HS-5 (cell line): ENCODE data around the gene TCERG1L.

ENCODE experiments used
- DNase-seq: peaks from one replicate; pipeline ENCODE4 v3.0.0-alpha.2; 2012; ENCODE audit warnings: low read depth

The TCERG1L gene

GRCh38 chr10:131124945-131125344, 186.6 kb downstream of the TCERG1L start:
- no peak for DNase-seq

GRCh38 chr10:131123496-131123895, 188.0 kb downstream of the TCERG1L start:
- DNase-seq = no peak

GRCh38 chr10:131121511-131122035, 189.9 kb downstream of the TCERG1L start:
- DNase-seq = no peak

GRCh38 chr10:131119626-131120355, 191.7 kb downstream of the TCERG1L start:
- no peak for DNase-seq

GRCh38 chr10:131117416-131118212, 193.9 kb downstream of the TCERG1L start:
- DNase-seq = no peak

- no peak for DNase-seq
These were observed 194.5 kb downstream of the TCERG1L start for GRCh38 chr10:131116991-131117375.

GRCh38 chr10:131116216-131116990, 195.1 kb downstream of the TCERG1L start:
- no peak for DNase-seq

- DNase-seq = no peak
These were observed 195.7 kb downstream of the TCERG1L start for GRCh38 chr10:131115801-131116200.

- no peak for DNase-seq
These were observed 196.2 kb downstream of the TCERG1L start for GRCh38 chr10:131115321-131115720.

GRCh38 chr10:131114846-131115245, 196.7 kb downstream of the TCERG1L start:
- no peak for DNase-seq

GRCh38 chr10:131113709-131114291, 197.7 kb downstream of the TCERG1L start:
- no peak for DNase-seq

- DNase-seq = no peak
These were observed 198.4 kb downstream of the TCERG1L start for GRCh38 chr10:131113165-131113564.

GRCh38 chr10:131112691-131113090, 198.8 kb downstream of the TCERG1L start:
- no peak for DNase-seq

- DNase-seq = no peak
These were observed 199.9 kb downstream of the TCERG1L start for GRCh38 chr10:131111471-131112080.

- no peak for DNase-seq
These were observed 200.5 kb downstream of the TCERG1L start for GRCh38 chr10:131111007-131111406.

- DNase-seq = no peak
These were observed 201.2 kb downstream of the TCERG1L start for GRCh38 chr10:131110241-131110783.

- no peak for DNase-seq
These were observed 201.8 kb downstream of the TCERG1L start for GRCh38 chr10:131109726-131110125.

- no peak for DNase-seq
These were observed 202.2 kb downstream of the TCERG1L start for GRCh38 chr10:131109291-131109690.

- DNase-seq = no peak
These were observed 203.6 kb downstream of the TCERG1L start for GRCh38 chr10:131107970-131108369.

- DNase-seq = no peak
These were observed 208.8 kb downstream of the TCERG1L start for GRCh38 chr10:131102676-131103075.

GRCh38 chr10:131102147-131102546, 209.4 kb downstream of the TCERG1L start:
- DNase-seq = no peak
